HTERT RPE-1 (cell line): ENCODE data around the gene ANKRD66.
"Not testable (repeated sequence)": the region's sequence is repeated elsewhere in the genome, so short reads cannot be mapped to it uniquely, and the experiment has no call there.

Experiments used
- in situ Hi-C: fragments of 300-500 bp; cut with MboI; formaldehyde crosslinking; loops from 4 replicates; pipeline ENCODE4 v1.14.3; 2020; ENCODE audit warnings: low sequenced_read_pairs

Gene ANKRD66

GRCh38 chr6:46746696-46747095 lies at the start of gene ANKRD66:
TSS of gene ANKRD66 (plus strand) at chr6:46746933. CDS start at chr6:46751949, 5,016 bp downstream.
- in situ Hi-C loops, result no loop called here

GRCh38 chr6:46699970-46700369 lies 46.8 kb upstream of the ANKRD66 start:
- in situ Hi-C loops, result no loop called here

- in situ Hi-C loops, result no loop called here
Observed at GRCh38 chr6:46704562-46704961, 42.2 kb upstream of the ANKRD66 start.

- in situ Hi-C loops, result no loop called here
Observed at GRCh38 chr6:46706464-46706863, 40.3 kb upstream of the ANKRD66 start.

- in situ Hi-C loops, result no loop called here
Observed at GRCh38 chr6:46711491-46711890, 35.2 kb upstream of the ANKRD66 start.

GRCh38 chr6:46715141-46715540 lies 31.6 kb upstream of the ANKRD66 start:
- in situ Hi-C loops, result no loop called here

- in situ Hi-C loops, result no loop called here
Observed at GRCh38 chr6:46719099-46719498, 27.6 kb upstream of the ANKRD66 start.

GRCh38 chr6:46720401-46720800 lies 26.3 kb upstream of the ANKRD66 start:
- in situ Hi-C loops, result no loop called here

GRCh38 chr6:46729787-46730326 lies 16.9 kb upstream of the ANKRD66 start:
- in situ Hi-C loops, result no loop called here

- in situ Hi-C loops, result no loop called here
Observed at GRCh38 chr6:46730921-46731461, 15.7 kb upstream of the ANKRD66 start.

GRCh38 chr6:46733341-46733801 lies 13.4 kb upstream of the ANKRD66 start:
- in situ Hi-C loops, result no loop called here

GRCh38 chr6:46734867-46735719 lies 11.6 kb upstream of the ANKRD66 start, which contains the start of gene PLA2G7:
TSS of gene PLA2G7 (minus strand) at chr6:46735375. CDS start at chr6:46722891, 12,484 bp downstream.
- in situ Hi-C loops, result no loop called here

- in situ Hi-C loops, result no loop called here
Observed at GRCh38 chr6:46735720-46736031, 11.1 kb upstream of the ANKRD66 start.

- in situ Hi-C loops, result no loop called here
Observed at GRCh38 chr6:46736906-46737305, 9.8 kb upstream of the ANKRD66 start.

- in situ Hi-C loops, result no loop called here
Observed at GRCh38 chr6:46741482-46741881, 5.3 kb upstream of the ANKRD66 start.

- in situ Hi-C loops, result no loop called here
Observed at GRCh38 chr6:46741910-46742309, 4.8 kb upstream of the ANKRD66 start.

GRCh38 chr6:46743425-46744158 lies 3.1 kb upstream of the ANKRD66 start:
- in situ Hi-C loops, result no loop called here

- in situ Hi-C loops, result not testable (repeated sequence)
Observed at GRCh38 chr6:46744159-46744725, 2.5 kb upstream of the ANKRD66 start.

- in situ Hi-C loops, result no loop called here
Observed at GRCh38 chr6:46745973-46746372, 760 bp upstream of the ANKRD66 start.

- in situ Hi-C loops, result no loop called here
Observed at GRCh38 chr6:46748940-46749503, 2.3 kb downstream of the ANKRD66 start.

- in situ Hi-C loops, result no loop called here
Observed at GRCh38 chr6:46749731-46750130, 3.0 kb downstream of the ANKRD66 start.
